Measurements from ENCODE around the gene UTP14C. TPM values are rescaled to one million over a fixed set of nuclear protein-coding genes. Genes with fewer than 3 reads are reported as not detected.
"Not testable (repeated sequence)": the region's sequence is repeated elsewhere in the genome, so short reads cannot be mapped to it uniquely, and the experiment has no call there.

UTP14C gene, protein sequence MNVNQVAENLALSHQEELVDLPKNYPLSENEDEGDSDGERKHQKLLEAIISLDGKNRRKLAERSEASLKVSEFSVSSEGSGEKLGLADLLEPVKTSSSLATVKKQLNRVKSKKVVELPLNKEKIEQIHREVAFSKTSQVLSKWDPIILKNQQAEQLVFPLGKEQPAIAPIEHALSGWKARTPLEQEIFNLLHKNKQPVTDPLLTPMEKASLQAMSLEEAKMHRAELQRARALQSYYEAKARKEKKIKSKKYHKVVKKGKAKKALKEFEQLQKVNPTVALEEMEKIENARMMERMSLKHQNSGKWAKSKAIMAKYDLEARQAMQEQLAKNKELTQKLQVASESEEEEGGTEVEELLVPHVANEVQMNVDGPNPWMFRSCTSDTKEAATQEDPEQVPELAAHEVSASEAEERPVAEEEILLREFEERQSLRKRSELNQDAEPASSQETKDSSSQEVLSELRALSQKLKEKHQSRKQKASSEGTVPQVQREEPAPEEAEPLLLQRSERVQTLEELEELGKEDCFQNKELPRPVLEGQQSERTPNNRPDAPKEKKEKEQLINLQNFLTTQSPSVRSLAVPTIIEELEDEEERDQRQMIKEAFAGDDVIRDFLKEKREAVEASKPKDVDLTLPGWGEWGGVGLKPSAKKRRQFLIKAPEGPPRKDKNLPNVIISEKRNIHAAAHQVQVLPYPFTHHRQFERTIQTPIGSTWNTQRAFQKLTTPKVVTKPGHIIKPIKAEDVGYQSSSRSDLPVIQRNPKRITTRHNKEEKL
- not detected for total RNA-seq

DNA sequence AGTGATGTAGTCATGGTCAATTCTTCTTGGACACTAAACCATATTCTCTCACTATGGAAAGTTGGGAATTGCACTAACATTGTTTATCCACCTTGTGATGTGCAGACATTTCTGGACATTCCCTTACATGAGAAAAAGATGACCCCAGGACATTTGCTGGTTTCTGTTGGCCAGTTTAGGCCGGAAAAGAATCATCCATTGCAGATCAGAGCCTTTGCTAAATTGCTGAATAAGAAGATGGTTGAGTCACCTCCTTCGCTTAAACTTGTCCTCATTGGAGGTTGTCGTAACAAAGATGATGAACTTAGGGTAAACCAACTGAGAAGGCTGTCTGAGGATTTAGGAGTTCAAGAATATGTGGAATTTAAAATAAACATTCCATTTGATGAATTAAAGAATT is at the start of gene UTP14C:
Gene UTP14C, plus strand, starts transcription at position 211 of the 400 bp plus-strand sequence. CDS start 4,114 bp downstream, outside the sequence.
- no peak for DNase-seq

DNA sequence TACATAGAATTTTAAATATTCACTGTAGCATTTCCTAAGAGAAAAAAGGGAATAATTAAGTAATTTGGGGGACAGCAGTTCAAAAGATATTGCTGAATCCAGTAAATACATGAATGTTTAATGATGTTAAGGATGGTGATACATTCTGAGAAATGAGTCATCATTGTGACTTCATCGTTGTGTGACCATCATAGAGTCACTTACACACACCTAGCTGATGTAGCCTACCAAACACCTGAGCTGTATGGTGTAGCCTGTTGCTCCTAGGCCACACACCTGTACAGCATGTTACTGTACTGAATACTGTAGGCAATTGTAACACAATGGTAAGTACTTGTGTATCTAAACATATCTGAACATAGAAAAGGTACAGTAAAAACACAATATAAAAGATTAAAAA is 48.1 kb upstream of the UTP14C start:
- no peak for DNase-seq

DNA sequence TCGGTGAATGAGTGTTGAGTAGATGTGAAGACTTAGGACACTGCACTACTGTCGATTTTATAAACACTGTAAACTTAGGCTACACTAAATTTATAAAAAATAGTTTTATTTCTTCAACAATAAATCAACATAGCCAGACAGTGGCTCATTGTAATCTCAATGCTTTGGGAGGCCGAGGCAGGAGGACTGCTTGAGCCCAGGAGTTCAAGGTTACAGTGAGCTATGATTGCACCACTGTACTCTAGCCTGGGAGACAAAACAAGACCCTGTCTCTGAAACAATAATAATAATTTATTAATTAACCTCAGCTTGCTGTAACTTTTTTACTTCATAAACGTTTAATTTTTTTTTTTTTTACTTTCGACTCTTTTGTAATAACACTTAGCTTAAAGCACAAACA is 47.6 kb upstream of the UTP14C start:
- no peak for DNase-seq

DNA sequence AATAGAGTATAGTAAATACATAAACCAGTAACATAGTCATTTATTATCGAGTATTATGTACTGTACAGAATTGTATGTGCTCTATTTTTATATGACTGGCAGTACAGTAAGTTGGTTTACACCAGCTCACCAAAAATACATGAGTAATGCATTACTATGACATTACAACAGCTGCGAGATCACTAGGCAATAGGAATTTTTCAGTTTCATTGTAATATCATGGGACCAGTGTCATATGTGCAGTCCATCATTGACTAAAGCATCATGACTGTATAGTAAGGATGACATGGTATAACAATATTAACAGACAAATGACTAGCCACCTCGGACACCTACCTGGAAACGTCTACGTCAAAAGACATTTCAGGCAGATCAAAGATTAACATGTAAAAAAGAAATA is 46.9 kb upstream of the UTP14C start:
- DNase-seq: no peak

DNA sequence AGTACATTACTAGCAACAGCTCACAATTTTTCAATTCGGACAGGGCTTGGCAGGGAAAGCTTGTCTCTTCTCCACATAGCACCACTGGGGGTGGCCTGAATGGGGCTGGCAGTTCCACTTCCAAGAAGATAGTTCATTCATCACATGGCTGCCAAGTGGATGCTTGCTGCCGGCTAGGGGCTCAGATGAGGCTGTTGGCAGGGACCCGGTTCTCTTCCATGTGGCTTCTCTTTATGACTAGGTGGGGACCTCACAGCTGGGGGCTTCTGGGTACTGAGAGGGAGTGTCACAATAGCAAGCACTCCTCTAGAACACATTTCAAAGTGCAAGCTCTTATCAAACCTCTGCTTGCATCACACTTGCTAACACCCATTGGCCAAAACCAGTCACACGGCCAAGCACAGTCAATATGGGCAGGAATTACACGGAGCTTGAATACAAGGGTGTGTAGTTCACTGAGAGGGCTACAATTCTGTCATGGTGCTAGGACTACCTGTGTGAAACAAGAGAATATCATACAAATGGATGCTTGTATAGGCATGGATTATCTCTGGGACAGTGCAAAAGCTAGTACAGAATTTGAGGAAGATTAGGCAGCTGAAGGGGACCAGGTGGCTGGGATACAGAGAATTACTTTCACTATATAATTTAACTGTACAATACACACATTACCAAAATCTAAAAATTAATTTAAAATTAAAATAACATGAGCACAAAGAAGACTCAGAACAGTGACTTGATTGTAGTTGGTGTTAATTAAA is 45.5 kb upstream of the UTP14C start:
- no peak for DNase-seq

DNA sequence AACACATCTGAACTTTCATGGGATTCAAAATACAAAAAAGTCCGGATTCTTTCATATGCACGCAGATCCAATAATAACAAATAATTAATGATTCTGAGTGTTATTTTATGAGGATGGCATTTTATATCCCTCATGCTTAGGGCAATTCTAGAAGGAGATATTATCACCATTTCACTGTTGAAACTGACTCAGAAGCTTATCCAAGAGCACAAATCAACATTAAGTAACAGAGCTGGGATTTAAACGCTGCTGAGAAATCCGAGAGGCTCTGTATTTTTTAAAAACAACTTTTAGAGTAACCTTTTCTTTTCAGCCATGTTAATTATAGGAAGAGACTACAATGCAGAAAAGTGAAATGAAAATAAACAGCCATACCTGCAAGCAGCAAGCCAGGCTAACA is 43.6 kb upstream of the UTP14C start:
- no peak for DNase-seq

DNA sequence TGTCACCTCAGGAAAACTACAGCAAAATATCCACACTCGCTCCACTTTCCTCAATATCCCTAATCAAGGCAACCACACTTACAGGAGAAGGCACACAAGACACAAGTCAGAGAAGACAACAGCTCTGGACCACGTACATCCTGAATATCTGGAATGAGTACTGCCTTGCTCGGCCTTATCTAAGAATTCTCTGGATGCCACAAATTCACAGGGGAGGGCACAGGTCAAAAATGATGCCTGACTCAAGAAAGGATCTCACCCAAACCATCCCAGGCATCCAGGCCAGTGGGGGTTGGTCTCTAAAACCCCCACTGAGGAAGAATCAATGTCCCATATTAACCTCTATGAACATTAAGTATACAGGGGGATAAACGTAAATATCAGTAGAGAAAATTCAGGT is 43.1 kb upstream of the UTP14C start:
- no peak for DNase-seq

DNA sequence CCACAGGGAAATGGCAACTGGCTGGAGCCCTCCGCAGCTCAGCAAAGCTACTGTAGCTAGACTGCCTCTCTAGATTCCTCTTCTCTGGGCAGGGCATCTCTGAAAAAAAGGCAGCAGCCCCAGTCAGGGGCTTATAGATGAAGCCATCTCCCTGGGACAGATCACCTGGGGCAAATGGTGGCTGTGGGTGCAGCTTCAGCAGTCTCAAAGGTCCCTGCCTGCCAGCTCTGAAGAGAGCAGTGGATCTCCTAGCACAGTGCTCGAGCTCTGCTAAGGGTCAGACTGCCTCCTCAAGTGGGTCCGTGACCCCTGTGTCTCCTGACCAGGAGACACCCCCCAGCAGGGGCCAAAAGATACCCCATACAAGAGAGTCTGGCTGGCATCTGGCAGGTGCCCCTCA is 41.2 kb upstream of the UTP14C start:
- not testable (repeated sequence) for DNase-seq

DNA sequence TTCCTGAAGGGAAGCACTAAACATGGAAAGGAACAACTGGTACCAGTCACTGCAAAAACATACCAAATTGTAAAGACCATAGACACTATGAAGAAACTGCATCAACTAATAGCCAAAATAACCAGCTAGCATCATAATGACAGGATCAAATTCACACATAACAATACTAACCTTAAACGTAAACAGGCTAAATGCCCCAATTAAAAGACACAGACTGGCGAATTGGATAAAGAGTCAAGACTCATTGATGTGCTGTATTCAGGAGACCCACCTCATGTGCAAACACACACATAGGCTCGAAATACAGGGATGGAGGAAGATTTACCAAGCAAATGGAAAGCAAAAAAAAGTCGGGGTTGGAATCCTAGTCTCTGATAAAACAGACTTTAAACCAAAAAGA is 39.6 kb upstream of the UTP14C start:
- DNase-seq: not testable (repeated sequence)

DNA sequence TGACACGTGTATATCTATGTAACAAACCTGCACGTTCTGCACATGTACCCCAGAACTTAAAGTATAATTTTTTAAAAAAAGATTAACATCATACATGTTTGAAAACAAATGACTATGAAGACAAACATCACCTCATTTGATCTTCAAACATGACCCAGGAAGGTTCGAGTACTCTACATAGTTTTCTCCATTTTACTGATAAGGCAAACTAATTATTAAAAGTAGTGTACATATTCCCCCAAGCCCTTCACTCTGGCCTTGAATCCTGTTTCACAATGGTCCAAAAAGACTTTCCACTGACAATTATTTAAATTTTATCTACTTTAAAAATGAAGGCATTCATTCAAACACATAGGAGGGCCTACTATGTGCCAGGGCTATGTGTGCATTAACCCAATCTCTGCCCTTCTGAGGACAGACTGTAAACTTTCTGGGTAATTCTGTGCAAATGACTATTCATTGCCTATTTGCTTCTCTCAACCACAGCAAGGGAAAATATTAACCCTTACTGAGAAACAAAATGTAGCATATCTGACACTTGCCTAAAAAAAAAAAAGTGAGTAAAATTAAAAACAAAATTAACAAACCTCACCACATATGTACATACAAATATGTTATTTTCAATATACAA is 35.4 kb upstream of the UTP14C start:
- DNase-seq: no peak

DNA sequence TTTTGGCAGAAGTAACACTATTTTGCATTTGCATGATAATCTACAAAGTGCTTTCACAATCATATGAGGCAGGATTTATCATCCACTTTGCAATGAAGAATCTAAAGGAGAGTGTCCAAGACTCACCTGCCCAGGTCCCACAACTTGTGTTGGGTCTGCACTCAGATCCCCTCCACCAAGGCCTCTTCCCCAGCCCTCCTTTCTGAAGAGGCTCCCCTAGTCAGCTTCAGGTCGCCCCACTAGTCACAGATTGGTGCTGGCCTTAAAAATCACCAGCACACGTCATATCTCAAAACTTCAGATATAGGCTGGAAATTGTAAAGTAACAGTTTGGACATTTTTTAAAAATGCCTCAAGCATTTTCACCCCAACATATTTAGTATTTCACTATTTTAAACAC is 30.8 kb upstream of the UTP14C start:
- no peak for DNase-seq

DNA sequence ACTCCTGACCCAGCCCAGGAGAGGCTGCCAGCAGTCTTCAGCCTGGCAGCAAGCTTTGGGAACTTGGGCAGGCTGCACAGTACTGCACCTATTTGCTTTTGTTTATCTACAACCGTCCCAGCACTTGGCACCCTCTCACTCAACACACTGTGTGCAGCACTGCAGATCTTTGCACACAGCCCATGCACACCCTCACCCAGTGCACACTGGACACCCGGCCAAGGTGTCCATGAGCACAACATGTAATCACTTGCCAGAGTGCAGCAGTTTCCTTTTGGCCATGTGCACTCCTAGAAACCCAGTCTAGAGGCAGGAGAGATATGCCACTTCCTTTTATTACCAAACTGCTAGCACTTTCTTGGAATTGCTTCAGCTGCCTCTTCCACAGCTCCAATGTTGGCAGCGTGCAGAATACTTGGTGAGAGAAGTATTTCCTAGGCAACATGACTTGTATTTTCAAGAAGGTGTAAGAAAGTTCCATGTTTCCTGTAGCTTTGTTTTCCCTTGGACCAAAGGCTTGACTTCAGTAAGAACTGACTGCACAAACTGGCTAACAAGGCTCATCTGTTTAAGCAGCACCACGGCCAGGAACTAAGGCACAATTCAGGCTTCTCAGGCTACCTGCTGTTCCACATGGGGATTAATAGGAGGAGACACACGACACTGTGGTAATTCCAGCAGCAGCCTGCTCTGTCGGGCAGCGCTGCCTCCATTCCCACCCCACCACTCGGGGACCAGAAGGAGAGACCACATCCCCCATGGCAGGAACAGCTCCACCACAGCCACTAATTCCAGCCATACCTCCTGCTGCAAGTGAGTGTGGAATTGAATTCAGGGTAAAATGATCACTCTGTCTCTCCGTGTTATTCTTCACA is 28.6 kb upstream of the UTP14C start:
- DNase-seq: no peak

DNA sequence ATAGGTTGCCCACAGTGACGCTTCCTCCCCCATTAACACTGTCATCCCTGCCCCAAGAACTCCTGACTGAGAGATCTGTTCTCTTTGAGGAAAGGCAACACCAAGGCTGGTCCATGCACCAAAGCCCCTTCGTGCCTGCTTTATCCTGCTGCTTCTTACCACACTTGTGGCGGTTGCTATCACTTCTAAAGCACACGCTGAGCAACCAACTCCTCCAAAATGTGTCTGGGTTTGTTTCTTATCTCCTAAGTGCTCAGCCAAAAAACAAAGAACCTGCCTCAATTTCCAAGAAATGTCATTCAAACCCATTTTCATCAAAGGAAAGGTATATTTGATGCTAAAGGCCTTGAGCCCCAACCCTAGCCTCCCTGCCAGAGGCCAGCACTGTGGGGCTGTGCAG is 27.9 kb upstream of the UTP14C start:
- no peak for DNase-seq

DNA sequence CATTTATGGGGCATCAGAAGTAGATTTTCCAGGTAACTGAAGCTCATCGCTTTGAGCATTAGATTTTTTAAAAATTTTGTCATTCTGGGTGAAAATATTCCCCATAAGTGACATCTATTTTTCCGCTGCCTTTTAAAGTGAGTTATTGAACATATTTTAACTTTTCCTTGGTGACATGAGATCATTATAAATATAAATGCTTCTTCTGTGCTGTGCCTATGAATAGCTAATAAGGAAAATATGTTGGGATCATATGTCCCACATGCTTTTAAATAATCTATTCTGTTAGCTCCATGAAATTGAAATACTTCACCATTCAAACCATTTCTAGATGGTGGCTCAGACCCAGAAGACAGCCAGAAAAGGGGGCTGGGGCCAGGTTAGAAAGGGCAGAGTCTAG is 27.3 kb upstream of the UTP14C start:
- no peak for DNase-seq

DNA sequence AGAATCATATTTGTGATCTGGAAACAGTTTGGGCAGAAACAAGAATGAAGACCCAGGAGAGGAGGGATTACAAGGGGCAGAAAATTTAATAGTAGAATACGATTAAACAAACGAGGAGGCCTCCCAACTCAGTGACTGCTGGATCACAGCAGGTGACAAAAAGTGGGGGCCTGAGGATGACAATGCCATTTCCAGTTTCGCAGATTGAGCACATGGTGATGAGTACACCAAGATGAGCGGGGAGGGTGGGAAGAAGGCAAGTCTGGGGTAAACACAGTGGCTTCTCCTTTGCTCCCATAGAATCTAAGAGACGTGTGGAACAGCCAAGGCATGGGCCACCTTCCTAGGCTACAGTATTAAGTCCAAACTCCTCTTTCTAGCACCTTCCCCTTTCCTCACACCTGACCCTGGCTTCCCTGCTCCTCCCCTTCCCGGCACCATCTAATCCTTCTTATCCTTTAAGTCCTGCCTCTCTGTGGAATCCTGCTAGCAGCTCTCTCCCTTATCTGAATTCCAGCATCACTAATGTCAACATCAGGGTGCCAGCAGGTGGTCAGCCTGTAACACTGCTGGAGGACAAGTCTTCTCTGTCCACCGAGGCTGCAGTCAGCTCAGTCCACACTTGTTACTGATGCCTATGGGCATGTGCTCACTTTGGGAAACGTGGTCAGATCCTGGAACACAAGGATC is 26.7 kb upstream of the UTP14C start:
- DNase-seq: no peak

DNA sequence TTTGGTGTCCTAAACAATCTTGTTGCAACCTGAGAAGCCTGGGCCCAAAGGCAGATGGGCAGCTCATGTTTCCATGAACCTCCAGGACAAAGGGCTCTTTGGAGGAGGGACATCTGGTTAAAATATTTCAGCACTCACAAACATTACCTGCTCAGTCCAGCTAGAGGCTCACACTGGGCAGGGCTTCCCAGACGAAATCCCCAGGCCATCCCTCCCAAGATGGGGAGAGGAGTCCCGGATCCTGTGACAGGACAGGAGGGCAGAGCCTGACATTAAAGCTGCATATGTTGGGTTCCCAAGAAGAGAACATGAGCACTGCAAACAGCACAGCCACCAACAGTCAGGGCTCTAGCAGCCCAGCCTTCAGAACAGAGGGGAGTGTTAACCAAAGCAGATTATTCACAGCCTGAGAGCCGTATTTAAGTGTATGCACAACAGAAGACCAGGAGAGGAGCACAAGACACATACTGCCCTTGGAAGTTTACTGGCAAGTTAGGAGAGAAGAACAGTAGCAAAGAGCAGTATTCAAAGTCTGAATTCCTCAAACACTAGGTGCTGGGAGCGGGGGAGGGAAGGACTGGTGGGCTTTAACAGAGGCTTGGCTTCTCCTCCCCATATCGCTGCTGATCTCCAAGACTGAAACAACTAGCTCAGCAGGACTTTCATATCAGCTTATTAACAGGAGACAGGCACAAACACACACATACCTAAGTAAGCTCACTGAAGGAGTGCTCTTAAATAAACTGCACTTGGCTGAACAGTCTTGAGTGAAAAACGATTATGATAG is 25.6 kb upstream of the UTP14C start:
- DNase-seq: no peak

DNA sequence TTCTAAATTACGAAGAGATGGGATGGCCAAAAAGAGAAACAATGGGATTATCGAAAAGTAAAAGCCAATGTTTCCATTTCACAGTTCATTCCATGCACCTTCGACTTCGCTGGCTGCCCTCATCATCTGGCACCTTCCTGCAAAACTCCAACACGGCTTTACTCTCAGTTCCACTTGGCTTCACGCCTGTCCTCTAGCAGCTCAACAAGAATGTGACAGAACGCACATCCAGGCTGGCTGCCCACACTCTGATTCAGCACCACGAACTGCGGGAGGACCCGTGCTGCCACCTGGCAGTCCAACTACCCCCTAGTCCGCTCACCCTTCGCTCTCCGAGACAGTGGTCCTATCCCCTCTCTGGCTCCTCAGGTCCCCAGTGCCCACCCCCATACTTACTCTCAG is 25.0 kb upstream of the UTP14C start:
- no peak for DNase-seq

DNA sequence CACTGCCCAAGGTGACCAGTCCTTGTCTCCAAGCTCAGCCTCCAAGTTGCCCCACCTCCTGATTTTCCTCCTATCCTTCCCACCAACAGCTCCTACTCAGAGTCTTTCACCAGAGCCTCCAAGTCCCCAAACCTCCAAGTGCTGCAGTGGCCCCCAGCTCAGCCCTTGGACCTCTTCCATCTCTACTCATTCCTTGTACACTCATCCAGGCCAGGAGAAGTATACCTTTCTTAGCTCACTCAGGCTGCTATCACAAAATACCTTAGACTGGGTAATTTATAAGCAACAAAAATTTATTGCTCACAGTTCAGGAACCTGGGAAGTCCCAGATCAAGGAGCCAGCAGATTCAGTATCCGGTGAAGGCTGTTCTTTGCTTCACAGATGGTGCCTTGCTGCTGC is 24.6 kb upstream of the UTP14C start:
- DNase-seq: no peak

DNA sequence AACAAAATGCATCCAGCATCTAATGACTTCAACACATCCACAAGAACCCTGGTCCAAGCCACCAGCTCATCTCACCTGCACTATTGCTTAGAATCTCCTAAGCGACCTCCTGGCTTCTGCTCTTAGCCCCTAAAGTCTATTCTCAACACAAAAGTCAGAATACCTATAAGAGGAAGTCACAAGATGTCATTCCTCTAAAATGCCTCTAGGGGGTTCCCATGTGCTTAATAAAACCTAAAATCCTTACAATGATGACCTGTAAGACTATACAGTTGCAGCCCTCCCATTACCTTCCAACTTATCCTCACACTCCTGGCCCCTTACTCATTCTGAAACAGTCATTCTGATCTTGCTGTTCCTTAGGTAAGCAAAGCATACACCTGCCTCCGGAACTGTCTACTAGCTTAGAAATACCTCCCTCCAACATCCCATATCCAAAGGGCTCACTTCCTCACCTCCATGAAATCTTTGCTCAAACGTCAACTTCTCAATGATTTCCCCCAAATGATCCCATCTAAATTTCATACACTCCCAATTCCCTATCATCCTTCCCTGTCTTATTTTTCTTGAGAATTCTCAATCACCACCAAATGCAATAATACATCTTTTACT is 23.3 kb upstream of the UTP14C start:
- no peak for DNase-seq

DNA sequence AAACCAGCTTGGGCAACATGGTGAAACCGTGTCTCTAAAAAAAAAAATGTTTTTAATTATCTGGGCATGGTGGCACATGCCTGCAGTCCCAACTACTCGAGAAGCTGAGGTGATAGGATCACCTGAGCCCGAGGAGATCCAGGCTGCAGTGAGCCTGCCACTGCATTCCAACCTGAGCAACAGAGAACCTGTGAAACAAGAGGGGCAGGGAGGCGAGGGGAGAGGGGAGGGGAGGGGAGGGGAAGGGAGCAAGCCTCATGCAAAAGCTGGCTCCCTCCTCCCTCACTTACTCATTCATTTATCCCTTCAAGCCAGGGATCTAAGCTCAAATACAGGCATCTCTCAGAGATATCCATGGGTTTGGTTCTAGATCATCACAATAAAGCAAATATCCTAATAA is 22.1 kb upstream of the UTP14C start:
- DNase-seq: no peak
